HG03135 (cell line): ENCODE measurements around the gene AP1S3.
"Not testable (repeated sequence)": the region's sequence is repeated elsewhere in the genome, so short reads cannot be mapped to it uniquely, and the experiment has no call there.

Experiments
- ATAC-seq: cut with Tn5 transposase; IDR thresholded peaks from one replicate; pipeline ENCODE4 v1.9.1; 2021; ENCODE audit warnings: mild to moderate bottlenecking, moderate library complexity; ENCODE audit not compliant: unreplicated experiment

Gene AP1S3

GRCh38 chr2:223811757-223812156, 25.6 kb downstream of the AP1S3 start:
- no peak for ATAC-seq

- no peak for ATAC-seq
Observed at GRCh38 chr2:223805008-223805407, 32.4 kb downstream of the AP1S3 start.

- no peak for ATAC-seq
Observed at GRCh38 chr2:223801736-223802135, 35.6 kb downstream of the AP1S3 start.

- ATAC-seq, result no peak
Observed at GRCh38 chr2:223800908-223801307, 36.5 kb downstream of the AP1S3 start.

GRCh38 chr2:223797811-223798721, 39.3 kb downstream of the AP1S3 start:
- peak; percentile 99 for ATAC-seq

- no peak for ATAC-seq
Observed at GRCh38 chr2:223797037-223797436, 40.3 kb downstream of the AP1S3 start.

GRCh38 chr2:223789423-223789822, 48.0 kb downstream of the AP1S3 start:
- ATAC-seq, result no peak

GRCh38 chr2:223788826-223789225, 48.6 kb downstream of the AP1S3 start:
- no peak for ATAC-seq

GRCh38 chr2:223788106-223788505, 49.3 kb downstream of the AP1S3 start:
- ATAC-seq, result not testable (repeated sequence)

- ATAC-seq, result no peak
Observed at GRCh38 chr2:223787358-223787757, 50.0 kb downstream of the AP1S3 start.

GRCh38 chr2:223786943-223787342, 50.4 kb downstream of the AP1S3 start:
- ATAC-seq, result no peak

- no peak for ATAC-seq
Observed at GRCh38 chr2:223786236-223786635, 51.1 kb downstream of the AP1S3 start.

GRCh38 chr2:223784221-223784772, 53.1 kb downstream of the AP1S3 start:
- no peak for ATAC-seq

GRCh38 chr2:223782629-223783028, 54.8 kb downstream of the AP1S3 start:
- no peak for ATAC-seq

GRCh38 chr2:223781560-223781959, 55.8 kb downstream of the AP1S3 start:
- ATAC-seq, result no peak

GRCh38 chr2:223779877-223780276, 57.5 kb downstream of the AP1S3 start:
- ATAC-seq, result peak; percentile 80

GRCh38 chr2:223774193-223774592, 63.2 kb downstream of the AP1S3 start:
- ATAC-seq, result no peak

- no peak for ATAC-seq
Observed at GRCh38 chr2:223772363-223772762, 65.0 kb downstream of the AP1S3 start.

GRCh38 chr2:223771475-223771874, 65.9 kb downstream of the AP1S3 start:
- ATAC-seq, result no peak

GRCh38 chr2:223768179-223768578, 69.2 kb downstream of the AP1S3 start:
- ATAC-seq, result no peak

GRCh38 chr2:223767341-223767740, 70.0 kb downstream of the AP1S3 start:
- no peak for ATAC-seq

GRCh38 chr2:223765221-223765785, 72.1 kb downstream of the AP1S3 start:
- no peak for ATAC-seq
